Panc1 (cell line): ENCODE data around the gene FSHR. TPM values are rescaled to one million over a fixed set of nuclear protein-coding genes. Genes with fewer than 3 reads are reported as not detected.

Source experiments
- ATAC-seq: fragments of 200-7000 bp; cut with Tn5 transposase; 2 replicates; pipeline ENCODE4 v1.9.1; 2020; ENCODE audit warnings: mild to moderate bottlenecking, moderate library complexity
- BruUV-seq: library from RNA; stranded (reverse); fragments of 400-500 nt; replicated peaks from 2 replicates; lab custom pipeline; 2021; lab: Mats Ljungman, UMichigan
- CTCF ChIA-PET: fragments of 300-600 bp; sonication (Branson Sonifier 250); formaldehyde crosslinking; loops from one replicate; lab custom pipeline; 2022; ENCODE audit warnings: antibody characterized with exemption; lab: Charles Lee
- POLR2A ChIA-PET: fragments of 300-600 bp; sonication (Branson Sonifier 250); formaldehyde crosslinking; loops from one replicate; lab custom pipeline; 2022; ENCODE audit warnings: antibody characterized with exemption; lab: Charles Lee
- DNase-seq: peaks from one replicate; pipeline ENCODE4 v3.0.0-alpha.2; 2010; ENCODE audit warnings: low read depth, low spot score
- H3K27ac ChIP-seq: 2 replicates; pipeline ENCODE4 v1.5.1; 2011; ENCODE audit warnings: mild to moderate bottlenecking, low read length, inconsistent platforms
- H3K27me3 ChIP-seq: fragments of 200-500 bp; sonication (Bioruptor generic); 2 replicates; pipeline ENCODE4 v1.6.0; 2014; ENCODE audit warnings: low read length, inconsistent platforms; ENCODE audit not compliant: control insufficient read depth, insufficient read depth
- H3K36me3 ChIP-seq: fragments of 200-500 bp; sonication (Bioruptor generic); 2 replicates; pipeline ENCODE4 v1.5.1; 2014; ENCODE audit warnings: inconsistent platforms, mild to moderate bottlenecking, low read length, moderate library complexity; ENCODE audit not compliant: control insufficient read depth, insufficient read depth
- H3K4me1 ChIP-seq: 2 replicates; pipeline ENCODE4 v1.5.1; 2011; ENCODE audit warnings: inconsistent platforms, mild to moderate bottlenecking, low read length, moderate library complexity; ENCODE audit not compliant: control insufficient read depth, insufficient read depth
- H3K4me3 ChIP-seq, 2 experiments: 2 replicates each; pipeline ENCODE4 v1.5.1; 2011 to 2012; ENCODE audit warnings: low read depth in 2 of 2, low read length in 2 of 2, mild to moderate bottlenecking in 2 of 2, inconsistent platforms in 1 of 2, moderate library complexity in 1 of 2
- H3K9me3 ChIP-seq: fragments of 200-500 bp; sonication (Bioruptor generic); 2 replicates; pipeline ENCODE4 v1.5.1; 2014; ENCODE audit warnings: low read depth, mild to moderate bottlenecking, inconsistent platforms, low read length, moderate library complexity; ENCODE audit not compliant: control insufficient read depth, insufficient read depth
- CTCF ChIP-seq: fragments of 450-650 bp; IDR thresholded peaks from 2 replicates; pipeline ENCODE4 v1.5.1; 2017; ENCODE audit warnings: mild to moderate bottlenecking
- POLR2AphosphoS5 ChIP-seq: IDR thresholded peaks from 2 replicates; pipeline ENCODE4 v1.6.1; 2012; ENCODE audit warnings: mild to moderate bottlenecking, low read depth, low read length, moderate library complexity
- REST ChIP-seq, 2 experiments: IDR thresholded peaks; 2 replicates each; pipeline ENCODE4 v1.6.1; 2011 to 2012; ENCODE audit warnings: low read depth in 2 of 2, control low read depth in 1 of 2, low read length in 1 of 2, mild to moderate bottlenecking in 1 of 2, moderate library complexity in 1 of 2; ENCODE audit not compliant: insufficient read depth in 1 of 2
- SIN3A ChIP-seq: IDR thresholded peaks from 2 replicates; pipeline ENCODE4 v1.6.1; 2012; ENCODE audit warnings: low read depth, mild to moderate bottlenecking, low read length, moderate library complexity, borderline replicate concordance; ENCODE audit not compliant: insufficient read depth
- TCF7L2 ChIP-seq: IDR thresholded peaks from 2 replicates; pipeline ENCODE4 v1.6.1; 2011; ENCODE audit warnings: mild to moderate bottlenecking, low read depth, low read length, inconsistent platforms
- in situ Hi-C: cut with HindIII; loops from 2 replicates; pipeline ENCODE4 v1.10.0; 2016; ENCODE audit warnings: low sequenced_read_pairs, low pct_unique_long_range_greater_than_20kb
- intact Hi-C: fragments of 100-400 bp; cut with micrococcal nuclease; formaldehyde crosslinking; loops from one replicate; pipeline ENCODE4 v1.10.0; 2022; ENCODE audit not compliant: unreplicated experiment
- total RNA-seq: library from RNA; stranded (reverse); gene quantifications from one replicate; pipeline ENCODE4 v1.2.1, GENCODE V29; 2021; ENCODE audit not compliant: unreplicated experiment

FSHR gene
- total RNA-seq, 1 experiment from 2014 or later = not detected

- no peak overlapping the region for H3K4me3 ChIP-seq
- intact Hi-C loops = no loop called here
- DNase-seq (no peak), ATAC-seq (no peak)
- in situ Hi-C loops = no loop called here
- no peaks in the 10 kb centered on the region for H3K4me1 ChIP-seq
- H3K36me3 ChIP-seq = no peaks in the 10 kb centered on the region
- H3K27me3 ChIP-seq = no peaks in the 10 kb centered on the region
- CTCF ChIA-PET = no interaction called here
- no peak for TF ChIP-seq POLR2AphosphoS5
- TF ChIP-seq SIN3A = no peak
- TF ChIP-seq REST (IDR thresholded peaks at IDR 0.05; ENCODE audit: insufficient read depth in 1 of 2, low read depth in 2 of 2, low read length in 1 of 2) = no peak
- TF ChIP-seq CTCF = no peak
- TF ChIP-seq TCF7L2 = no peak
- BruUV-seq = no TSS peak
- H3K27ac ChIP-seq = no peak overlapping the region
- POLR2A ChIA-PET = no interaction called here
- no peaks in the 10 kb centered on the region for H3K9me3 ChIP-seq
Measured at GRCh38 chr2:49037197-49037596, 117.1 kb downstream of the FSHR start.

DNA sequence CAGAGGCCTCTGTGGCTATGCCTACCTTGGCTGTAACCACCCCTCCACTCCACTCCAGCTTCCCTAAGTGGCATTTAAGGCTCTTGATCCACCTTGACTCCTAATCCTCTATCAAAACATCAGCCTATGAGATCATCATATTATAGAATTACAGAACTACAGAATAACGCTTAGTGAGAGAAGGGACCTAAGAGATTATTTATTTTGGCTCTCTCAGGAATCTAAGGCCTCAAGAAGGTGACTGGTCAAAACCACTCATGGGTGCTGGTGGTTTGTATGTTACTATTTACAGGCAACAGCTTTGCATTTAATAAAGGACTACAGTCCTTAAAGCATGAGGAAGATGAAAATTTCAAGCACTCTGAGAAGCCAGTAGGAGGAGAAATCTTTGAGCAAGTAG, 118.8 kb downstream of the FSHR start:
- ChIA-PET CTCF (no interaction called here), POLR2A (no interaction called here)
- no TSS peak for BruUV-seq
- no peaks in the 10 kb centered on the region for H3K27me3 ChIP-seq
- H3K4me3 ChIP-seq = no peak overlapping the region
- ATAC-seq (no peak), DNase-seq (no peak)
- H3K36me3 ChIP-seq = no peaks in the 10 kb centered on the region
- H3K27ac ChIP-seq = no peak overlapping the region
- H3K9me3 ChIP-seq = no peaks in the 10 kb centered on the region
- no peaks in the 10 kb centered on the region for H3K4me1 ChIP-seq
- TF ChIP-seq CTCF (no peak), POLR2AphosphoS5 (no peak), REST (IDR thresholded peaks at IDR 0.05; ENCODE audit: insufficient read depth in 1 of 2, low read depth in 2 of 2, low read length in 1 of 2) (no peak), TCF7L2 (no peak), SIN3A (no peak)
- intact Hi-C loops (no loop called here), in situ Hi-C loops (no loop called here)
